MM.1S (cell line): ENCODE measurements around the gene PRKAR2B.

ENCODE experiments used
- CTCF ChIP-seq: fragments of 300-600 bp; sonication (generic); IDR thresholded peaks from 2 replicates; pipeline ENCODE4 v1.5.1; 2016; ENCODE audit warnings: antibody characterized with exemption, low read length, mixed read lengths
- EZH2 ChIP-seq: fragments of 300-600 bp; sonication (generic); optimal IDR thresholded peaks from 2 replicates; pipeline ENCODE3; 2017; ENCODE audit warnings: low read depth, mild to moderate bottlenecking, antibody characterized with exemption, low read length, mixed read lengths

GRCh38 chr7:107149863-107150262, 105.4 kb downstream of the PRKAR2B start:
- TF ChIP-seq CTCF, result no peak
- no peak for TF ChIP-seq EZH2
